ENCODE results near the gene TMEM119.
"Not testable (repeated sequence)": the region's sequence is repeated elsewhere in the genome, so short reads cannot be mapped to it uniquely, and the experiment has no call there.

Gene TMEM119

DNA sequence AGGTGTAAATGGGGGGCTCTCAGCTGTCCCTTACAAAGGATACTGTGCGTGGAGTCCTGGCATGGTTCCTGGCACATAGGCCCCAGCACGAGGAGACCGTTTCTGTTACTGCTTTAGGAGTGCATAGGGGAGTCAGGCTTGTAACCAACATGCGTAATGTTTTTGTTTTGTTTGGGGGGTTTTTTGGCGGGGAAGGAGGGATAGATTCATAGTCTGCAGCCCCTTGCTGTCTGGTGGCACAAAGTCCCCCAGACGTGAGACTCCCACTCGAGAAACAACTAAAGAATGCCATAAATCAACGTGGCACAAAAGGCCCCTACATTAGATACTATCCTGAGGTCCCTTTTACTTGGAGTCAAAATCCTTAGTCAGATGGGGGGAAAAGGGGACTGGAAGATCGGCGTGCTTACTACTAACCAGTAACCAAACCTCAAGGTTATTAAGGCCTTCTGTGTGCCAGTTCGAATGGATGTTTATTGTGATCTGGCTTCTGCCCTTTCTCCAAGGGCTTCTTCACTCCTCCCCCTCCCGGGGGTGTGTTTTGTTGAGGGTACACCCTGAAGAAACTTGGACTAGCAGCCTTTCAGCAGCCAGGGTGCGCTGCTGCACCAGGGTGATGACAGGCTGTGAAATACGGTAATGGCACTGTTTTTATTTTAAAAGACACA, 34.6 kb downstream of the TMEM119 start:
- peak; percentile 66 for DNase-seq

DNA sequence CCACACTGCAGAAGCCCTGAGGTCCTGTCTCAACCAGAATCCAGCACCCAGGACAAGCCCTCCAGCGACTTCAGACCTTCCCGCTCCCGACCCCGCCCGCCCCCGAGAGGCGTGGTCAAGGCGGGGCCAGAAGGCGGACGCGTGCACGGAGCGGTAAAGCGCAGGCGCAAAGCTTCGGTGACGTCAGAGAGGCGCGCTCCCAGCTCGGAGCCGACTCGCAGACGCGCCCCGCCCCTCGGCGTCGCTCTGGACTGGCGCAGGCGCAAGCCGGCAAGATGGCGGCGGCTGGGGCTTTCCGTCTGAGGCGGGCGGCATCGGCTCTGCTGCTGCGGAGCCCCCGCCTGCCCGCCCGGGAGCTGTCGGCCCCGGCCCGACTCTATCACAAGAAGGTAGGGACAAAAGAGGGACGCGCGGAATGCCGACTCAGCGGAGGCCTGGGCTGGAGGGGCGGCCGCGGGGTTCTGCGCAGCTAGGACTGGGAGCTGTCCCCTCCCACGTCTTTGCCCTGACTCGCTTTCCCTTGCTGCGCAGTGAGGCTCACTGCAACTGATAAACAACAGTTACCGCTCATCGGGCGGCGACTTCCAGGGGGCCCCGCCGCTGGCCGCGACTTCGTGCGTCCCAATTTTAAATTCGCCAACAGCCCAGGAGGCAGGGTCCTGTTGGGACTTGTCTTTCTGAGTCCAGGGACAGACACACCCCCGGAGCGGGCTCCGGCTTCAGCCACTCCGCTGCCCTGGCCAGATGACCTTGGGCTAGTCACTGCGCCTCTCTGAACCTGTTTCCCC, 35.3 kb downstream of the TMEM119 start, which contains the start of gene ISCU:
TSS of gene ISCU (plus strand) at position 249 of the 788 bp plus-strand sequence. CDS start at position 276, 27 bp downstream.
- DNase-seq, result peak; percentile 94

GRCh38 chr12:108561852-108562347, 36.0 kb downstream of the TMEM119 start:
- no peak for DNase-seq

DNA sequence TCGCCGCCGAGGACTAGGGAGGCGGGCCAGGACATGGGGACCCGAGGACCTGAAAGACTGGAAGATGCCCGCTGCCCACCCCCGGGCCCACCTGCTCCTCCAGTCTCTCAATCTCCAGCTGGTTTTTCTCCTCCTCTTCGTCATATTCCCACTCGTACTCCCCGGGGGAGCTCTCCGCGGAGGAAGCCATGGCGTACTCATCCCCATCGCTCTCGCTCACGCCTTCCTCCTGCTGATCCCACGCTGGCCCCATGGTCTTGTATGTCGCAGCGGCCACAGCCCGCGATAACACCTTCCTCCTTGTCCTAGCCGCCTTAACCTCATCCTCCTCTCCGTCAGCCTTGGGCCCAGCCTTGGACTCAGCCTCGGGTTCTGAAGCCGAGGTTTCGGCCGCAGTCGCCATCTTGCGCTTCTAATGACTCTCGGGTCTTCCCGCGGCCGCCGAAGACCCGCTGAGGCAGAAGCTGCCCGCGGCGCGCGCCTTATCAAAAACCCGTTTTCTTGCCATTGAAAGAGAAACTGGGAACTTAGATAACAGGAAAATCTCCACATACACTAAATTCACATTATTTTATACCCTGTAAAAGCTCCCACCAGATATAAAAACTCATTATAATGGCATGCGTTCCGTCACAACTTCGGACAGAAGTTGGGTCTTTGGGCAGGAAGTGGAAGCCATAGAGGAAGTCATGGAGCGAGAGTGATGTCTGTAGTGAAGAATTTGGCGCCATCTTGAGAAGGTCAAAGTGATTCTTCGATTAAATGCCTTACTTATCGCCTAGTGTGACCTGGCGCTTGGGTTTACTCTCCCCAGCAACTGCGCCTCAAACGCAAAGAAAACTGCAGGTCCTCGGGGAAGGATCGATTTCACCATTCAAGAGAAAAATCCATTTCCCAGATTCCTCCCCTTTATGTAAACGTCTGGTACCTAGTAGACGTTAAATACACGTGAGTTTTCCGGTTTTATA, 36.8 kb downstream of the TMEM119 start, which contains the start of gene SART3:
TSS of gene SART3 (minus strand) at position 422 of the 968 bp plus-strand sequence. CDS start at position 403, 19 bp downstream.
- peak; percentile 86 for DNase-seq

- DNase-seq, result no peak
These were observed 37.6 kb downstream of the TMEM119 start for GRCh38 chr12:108560321-108560721.

- no peak for DNase-seq
These were observed 38.1 kb downstream of the TMEM119 start for GRCh38 chr12:108559748-108560147.

DNA sequence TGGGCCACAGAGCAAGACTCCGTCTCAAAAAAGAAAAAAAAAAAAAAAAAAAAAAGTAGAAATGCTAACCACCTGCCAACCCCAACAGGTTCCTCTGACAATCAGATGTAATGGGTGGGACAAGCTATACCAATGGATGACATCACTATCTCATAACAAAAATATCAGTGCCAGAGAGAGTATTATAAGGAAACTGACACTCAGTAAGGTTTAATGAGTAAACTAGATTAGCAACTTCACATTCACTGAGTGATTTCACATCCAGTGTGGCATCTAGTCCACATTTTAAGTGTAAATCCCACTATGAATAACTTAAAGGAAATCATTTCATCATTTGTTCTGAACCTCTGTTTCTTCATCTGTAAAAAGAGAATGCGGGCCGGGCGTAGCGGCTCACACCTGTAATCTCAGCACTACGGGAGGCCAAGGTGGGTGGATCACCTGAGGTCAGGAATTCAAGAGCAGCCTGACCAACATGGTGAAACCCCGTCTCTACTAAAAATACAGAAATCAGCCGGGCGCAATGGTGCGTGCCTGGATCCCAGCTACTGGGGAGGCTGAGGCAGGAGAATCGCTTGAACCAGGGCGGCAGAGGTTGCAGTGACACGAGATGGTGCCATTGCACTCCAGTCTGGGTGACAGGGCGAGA, 38.8 kb downstream of the TMEM119 start:
- DNase-seq, result no peak

DNA sequence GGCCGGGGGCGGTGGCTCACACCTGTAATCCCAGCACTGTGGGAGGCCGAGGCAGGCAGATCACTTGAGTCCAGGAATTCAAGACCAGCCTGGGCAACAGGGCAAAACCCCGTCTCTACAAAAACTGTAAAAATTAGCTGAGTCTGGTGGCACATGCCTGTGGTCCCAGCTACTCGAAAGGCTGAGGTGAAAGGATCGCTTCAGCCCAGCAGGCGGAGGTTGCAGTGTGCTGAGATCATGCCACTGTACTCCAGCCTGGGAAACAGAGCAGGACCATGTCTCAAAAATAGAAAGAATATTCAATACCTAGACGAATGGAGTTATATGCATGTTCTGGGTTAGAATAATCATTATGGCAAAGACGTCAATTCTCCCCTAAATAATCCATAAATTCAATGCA, 42.5 kb downstream of the TMEM119 start:
- DNase-seq, result not testable (repeated sequence)

GRCh38 chr12:108553799-108554198, 44.1 kb downstream of the TMEM119 start:
- no peak for DNase-seq

- no peak for DNase-seq
These were observed 46.3 kb downstream of the TMEM119 start for GRCh38 chr12:108551535-108551934.

- no peak for DNase-seq
These were observed 48.8 kb downstream of the TMEM119 start for GRCh38 chr12:108548954-108549521.

DNA sequence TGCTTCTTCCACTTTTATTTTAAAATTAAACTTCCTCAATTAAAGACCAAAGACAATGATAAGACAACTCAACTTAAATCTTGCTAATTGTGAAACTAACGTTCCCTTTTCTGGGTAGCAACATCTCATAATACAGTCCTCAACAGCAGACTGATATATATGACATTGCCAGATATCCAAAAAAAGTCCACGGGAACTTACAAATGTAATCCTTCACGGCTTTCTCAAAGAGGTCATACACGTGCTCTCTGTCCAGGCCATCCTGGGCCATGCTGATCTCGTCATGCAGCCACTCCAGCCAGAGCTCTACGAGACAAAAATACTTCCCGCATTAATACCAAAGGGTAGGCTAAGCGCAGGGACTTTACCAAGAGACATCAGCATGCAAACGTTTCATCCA, 50.2 kb downstream of the TMEM119 start:
- DNase-seq, result no peak

DNA sequence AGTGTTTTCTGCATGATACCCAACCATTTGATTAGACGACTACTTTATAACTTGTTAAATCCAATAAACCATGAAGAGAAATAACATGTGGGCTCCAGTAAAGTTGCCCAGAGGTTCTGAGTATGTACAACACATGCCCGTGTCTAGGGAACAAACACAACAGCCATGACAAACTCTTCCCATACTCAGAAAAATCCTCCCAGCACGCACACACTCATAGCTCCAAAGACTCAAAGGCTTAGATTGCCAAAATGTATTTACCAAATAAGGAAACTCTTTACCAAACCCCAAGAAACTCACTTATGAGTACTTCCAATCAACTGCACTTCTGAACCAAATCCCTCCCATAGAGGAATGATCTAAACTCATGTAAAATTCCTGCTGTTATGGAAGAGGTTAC, 54.2 kb downstream of the TMEM119 start:
- DNase-seq, result no peak

DNA sequence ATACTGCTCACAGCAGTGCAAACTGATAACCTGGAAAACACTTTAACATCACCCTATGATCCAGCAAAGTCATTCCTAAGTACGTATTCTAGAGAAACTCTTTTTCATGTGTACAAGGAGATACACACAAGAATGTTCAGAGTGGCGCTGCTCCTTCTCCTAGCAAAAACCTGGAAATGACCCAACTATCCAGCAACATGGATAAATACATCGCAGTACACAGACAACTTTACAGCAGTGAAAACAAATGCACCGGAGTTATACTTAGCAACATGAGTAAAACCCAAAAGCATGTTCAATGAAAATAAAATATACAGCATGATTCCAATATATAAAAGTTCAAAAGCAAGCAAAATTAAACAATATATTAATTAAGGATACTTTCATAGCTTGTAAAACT, 55.6 kb downstream of the TMEM119 start:
- DNase-seq, result no peak
